ENCODE results near the gene DPYSL3. TPM values are rescaled to one million over a fixed set of nuclear protein-coding genes. Genes with fewer than 3 reads are reported as not detected.
"Not testable (repeated sequence)": the region's sequence is repeated elsewhere in the genome, so short reads cannot be mapped to it uniquely, and the experiment has no call there.

DPYSL3 gene
- polyA plus RNA-seq (ENCODE audit: insufficient read length in 3 of 3) = 10 to 100 TPM; 30.3 to 38.9 (median 30.4) TPM
- long read RNA-seq, donor 1, full-length matches to known transcripts = 7 of 7 reads
- long read RNA-seq, donor 1, partial matches to known transcripts = 0 of 7 reads
- long read RNA-seq, donor 1, other reads (novel, unspliced or antisense) = 0 of 7 reads
- long read RNA-seq, donor 2, full-length matches to known transcripts = 3 of 3 reads
- long read RNA-seq, donor 2, partial matches to known transcripts = 0 of 3 reads
- long read RNA-seq, donor 2, other reads (novel, unspliced or antisense) = 0 of 3 reads
- long read RNA-seq, donor 3, full-length matches to known transcripts = 4 of 4 reads
- long read RNA-seq, donor 3, partial matches to known transcripts = 0 of 4 reads
- long read RNA-seq, donor 3, other reads (novel, unspliced or antisense) = 0 of 4 reads
- long read RNA-seq, donor 4, full-length matches to known transcripts = 4 of 4 reads
- long read RNA-seq, donor 4, partial matches to known transcripts = 0 of 4 reads
- long read RNA-seq, donor 4, other reads (novel, unspliced or antisense) = 0 of 4 reads
- long read RNA-seq, donor 5, full-length matches to known transcripts = 3 of 3 reads
- long read RNA-seq, donor 5, partial matches to known transcripts = 0 of 3 reads
- long read RNA-seq, donor 5, other reads (novel, unspliced or antisense) = 0 of 3 reads
- long read RNA-seq, donor 6, full-length matches to known transcripts = 1 of 1 reads
- long read RNA-seq, donor 6, partial matches to known transcripts = 0 of 1 reads
- long read RNA-seq, donor 6, other reads (novel, unspliced or antisense) = 0 of 1 reads
- long read RNA-seq, donor 7, full-length matches to known transcripts = 3 of 3 reads
- long read RNA-seq, donor 7, partial matches to known transcripts = 0 of 3 reads
- long read RNA-seq, donor 7, other reads (novel, unspliced or antisense) = 0 of 3 reads
- long read RNA-seq, donor 8, full-length matches to known transcripts = 13 of 18 reads
- long read RNA-seq, donor 8, partial matches to known transcripts = 5 of 18 reads
- long read RNA-seq, donor 8, other reads (novel, unspliced or antisense) = 0 of 18 reads
- long read RNA-seq, donor 9, full-length matches to known transcripts = 3 of 3 reads
- long read RNA-seq, donor 9, partial matches to known transcripts = 0 of 3 reads
- long read RNA-seq, donor 9, other reads (novel, unspliced or antisense) = 0 of 3 reads
- long read RNA-seq, donor 10, full-length matches to known transcripts = 1 of 1 reads
- long read RNA-seq, donor 10, partial matches to known transcripts = 0 of 1 reads
- long read RNA-seq, donor 10, other reads (novel, unspliced or antisense) = 0 of 1 reads
- long read RNA-seq, donor 11, full-length matches to known transcripts = 1 of 1 reads
- long read RNA-seq, donor 11, partial matches to known transcripts = 0 of 1 reads
- long read RNA-seq, donor 11, other reads (novel, unspliced or antisense) = 0 of 1 reads
- long read RNA-seq, donor 12, full-length matches to known transcripts = 4 of 4 reads
- long read RNA-seq, donor 12, partial matches to known transcripts = 0 of 4 reads
- long read RNA-seq, donor 12, other reads (novel, unspliced or antisense) = 0 of 4 reads
- long read RNA-seq, donor 13, full-length matches to known transcripts = 1 of 1 reads
- long read RNA-seq, donor 13, partial matches to known transcripts = 0 of 1 reads
- long read RNA-seq, donor 13, other reads (novel, unspliced or antisense) = 0 of 1 reads
- long read RNA-seq, donor 14, full-length matches to known transcripts = 3 of 3 reads
- long read RNA-seq, donor 14, partial matches to known transcripts = 0 of 3 reads
- long read RNA-seq, donor 14, other reads (novel, unspliced or antisense) = 0 of 3 reads
- long read RNA-seq, donor 15, full-length matches to known transcripts = 15 of 21 reads
- long read RNA-seq, donor 15, partial matches to known transcripts = 6 of 21 reads
- long read RNA-seq, donor 15, other reads (novel, unspliced or antisense) = 0 of 21 reads
- long read RNA-seq, donor 16, full-length matches to known transcripts = 2 of 2 reads
- long read RNA-seq, donor 16, partial matches to known transcripts = 0 of 2 reads
- long read RNA-seq, donor 16, other reads (novel, unspliced or antisense) = 0 of 2 reads

DNA sequence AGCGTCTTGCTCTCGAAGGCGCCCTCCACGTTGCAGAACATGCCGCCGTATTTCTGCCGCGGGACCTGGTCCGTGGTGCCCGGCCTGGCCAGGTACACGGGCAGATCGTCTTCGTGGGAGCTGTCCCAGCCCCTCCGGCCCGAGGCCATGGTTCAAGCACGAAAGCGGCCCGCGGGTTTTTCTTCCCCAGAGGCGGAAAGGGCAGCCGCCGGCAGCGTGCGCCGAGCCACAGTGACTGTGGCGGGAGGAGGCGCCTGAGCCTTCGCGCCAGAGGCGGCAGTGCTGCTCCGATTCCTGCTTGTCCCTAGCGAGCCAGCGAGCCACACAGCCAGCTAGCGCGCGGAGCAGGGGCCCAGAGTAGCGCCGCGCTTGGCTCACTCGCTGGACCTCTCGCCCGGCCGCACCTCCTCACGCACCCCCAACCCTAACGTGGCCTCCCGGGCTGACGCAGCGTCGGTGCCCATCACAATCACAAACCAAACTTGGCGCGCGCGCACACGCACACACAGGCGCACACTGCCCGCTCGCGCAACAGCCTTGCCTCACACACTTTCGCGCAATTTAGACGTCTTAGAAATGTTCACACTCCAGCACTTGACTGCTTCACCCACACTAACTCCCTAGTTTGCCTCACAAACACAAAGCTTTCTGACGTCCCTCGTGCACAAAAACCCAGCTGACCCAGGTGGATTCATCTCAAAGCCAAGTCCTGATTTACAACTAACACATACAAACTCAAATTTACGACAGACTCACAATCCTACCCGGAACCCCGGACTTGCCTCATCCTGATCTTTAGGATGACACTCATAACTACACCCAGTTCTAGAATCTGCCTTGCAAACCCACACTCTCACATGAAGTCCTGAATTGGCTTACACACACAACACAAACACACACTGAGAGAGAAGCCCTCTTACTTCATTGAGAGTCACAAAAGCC lies at the start of gene DPYSL3:
DPYSL3 (minus strand) TSS at position 359 of the 942 bp plus-strand sequence; CDS start at position 149, 210 bp downstream.
- DNase-seq = peak; percentile 52

DNA sequence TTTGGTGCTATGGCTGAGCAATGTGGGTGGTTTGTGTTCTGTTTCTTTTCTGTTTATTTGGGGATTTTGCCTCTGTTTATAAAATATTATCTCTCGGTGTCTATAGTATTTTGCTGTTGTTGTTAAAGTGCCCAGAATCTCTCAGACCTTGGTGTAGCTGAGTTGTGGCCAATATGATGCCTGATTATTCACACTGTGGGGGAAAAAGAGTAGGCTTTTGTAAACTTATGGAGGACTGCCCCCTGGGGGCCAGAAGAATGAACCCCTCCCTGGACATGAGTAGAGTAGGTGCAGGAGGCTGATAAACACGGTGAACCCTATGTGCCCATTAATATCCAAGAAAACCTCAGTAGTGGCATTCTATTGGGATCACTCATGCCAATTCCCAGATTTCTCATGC lies 49.0 kb upstream of the DPYSL3 start:
- peak; percentile 7 for DNase-seq

DNA sequence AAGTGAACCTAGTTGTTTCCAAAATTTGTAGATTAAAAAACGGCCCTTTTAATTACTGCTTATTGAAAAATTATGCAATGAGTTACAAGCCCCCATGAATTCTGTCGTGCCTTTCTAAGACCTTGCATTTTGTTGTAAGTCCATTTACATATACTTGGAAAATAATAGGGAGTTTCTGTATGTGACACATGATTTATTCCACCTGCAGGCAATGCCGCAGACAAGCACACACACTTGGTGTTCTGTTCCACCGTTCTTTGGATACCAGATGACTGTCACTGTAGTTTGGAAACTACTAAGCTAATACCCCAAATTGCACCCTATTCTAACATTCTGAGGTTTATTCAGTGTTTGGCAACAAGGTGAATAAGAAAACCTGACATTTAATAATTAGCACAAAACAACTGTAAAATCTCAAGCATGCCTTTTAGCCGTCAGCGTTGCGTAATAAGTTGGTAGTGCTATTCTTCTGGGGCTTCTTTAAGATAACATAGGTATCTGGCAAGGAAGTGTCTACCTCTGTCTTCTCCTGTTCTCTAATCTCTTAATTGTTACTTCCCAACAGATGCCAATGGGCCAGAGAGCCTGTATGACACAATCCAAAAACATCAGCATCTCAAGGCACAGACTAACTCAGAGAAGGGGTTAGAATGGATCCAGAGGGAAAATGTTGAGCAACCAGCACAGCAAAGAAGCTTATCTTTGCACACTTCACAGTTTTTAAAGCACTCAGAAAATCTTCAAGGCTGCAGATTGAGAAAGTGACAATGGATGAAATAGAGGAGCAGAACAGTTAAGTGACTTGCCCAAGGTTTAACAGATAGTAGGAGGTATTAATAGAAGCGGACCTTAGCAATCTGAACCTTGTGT lies 48.2 kb upstream of the DPYSL3 start:
- DNase-seq = no peak

DNA sequence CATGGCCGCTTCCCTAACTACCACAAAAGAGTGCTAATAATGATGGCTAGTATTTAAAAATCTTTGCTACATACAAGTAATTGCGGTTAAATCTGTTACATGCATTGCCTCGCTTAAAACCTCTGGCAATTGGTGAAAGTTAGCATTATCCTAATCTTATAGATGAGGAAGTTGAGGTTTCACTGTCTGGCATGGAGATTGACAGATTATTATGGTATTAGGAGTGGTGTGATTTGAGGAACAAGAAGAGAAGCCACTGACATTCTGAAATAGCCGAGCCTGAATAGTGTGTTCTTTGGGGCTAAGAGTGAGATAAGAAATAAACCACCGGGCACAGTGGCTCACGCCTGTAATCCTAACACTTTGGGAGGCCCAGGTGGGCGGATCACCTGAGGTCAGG lies 45.3 kb upstream of the DPYSL3 start:
- no peak for DNase-seq

DNA sequence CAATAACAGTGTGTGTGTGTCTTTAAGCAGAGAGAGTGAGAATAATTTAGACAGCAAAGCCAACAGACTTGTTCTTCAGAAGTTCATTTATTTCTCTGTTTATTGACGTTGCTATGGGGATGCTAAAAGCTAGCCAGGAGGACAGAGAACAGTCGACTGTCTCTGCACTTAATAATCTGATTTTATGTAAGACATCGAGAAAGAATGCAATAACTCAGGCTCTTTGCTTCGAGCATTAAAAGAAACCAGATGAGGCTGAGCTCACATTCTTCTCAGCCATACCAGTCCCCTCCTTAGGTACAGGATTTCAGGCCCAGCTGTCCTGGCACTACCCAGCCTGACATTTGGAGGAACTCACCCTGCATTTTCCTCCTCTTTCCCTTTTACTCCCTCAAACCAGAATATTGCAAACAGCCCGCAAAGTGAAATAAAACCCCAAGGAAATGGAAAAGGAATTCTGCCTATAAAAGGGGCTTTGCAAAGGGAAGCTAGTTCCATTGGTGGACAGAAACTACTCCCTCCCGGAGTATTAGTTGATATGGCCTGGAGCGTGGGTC lies 44.5 kb upstream of the DPYSL3 start:
- peak; percentile 72 for DNase-seq

DNA sequence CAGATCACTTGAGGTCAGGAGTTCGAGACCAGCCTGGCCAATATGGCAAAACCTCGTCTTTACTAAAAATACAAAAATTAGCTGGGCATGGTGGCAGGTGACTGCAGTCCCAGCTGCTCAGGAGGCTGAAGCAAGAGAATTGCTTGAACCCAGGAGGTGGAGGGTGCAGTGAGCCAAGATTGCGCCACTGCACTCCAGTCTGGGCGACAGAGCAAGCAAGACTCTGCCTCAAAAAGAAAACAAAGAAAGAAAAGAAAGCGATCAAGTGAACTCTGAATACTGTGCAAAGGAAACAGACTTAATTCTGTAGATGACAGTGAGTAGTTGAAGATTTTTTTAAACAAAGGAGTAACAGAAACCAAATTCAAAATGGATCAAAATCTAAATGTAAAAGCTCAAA lies 43.9 kb upstream of the DPYSL3 start:
- not testable (repeated sequence) for DNase-seq

DNA sequence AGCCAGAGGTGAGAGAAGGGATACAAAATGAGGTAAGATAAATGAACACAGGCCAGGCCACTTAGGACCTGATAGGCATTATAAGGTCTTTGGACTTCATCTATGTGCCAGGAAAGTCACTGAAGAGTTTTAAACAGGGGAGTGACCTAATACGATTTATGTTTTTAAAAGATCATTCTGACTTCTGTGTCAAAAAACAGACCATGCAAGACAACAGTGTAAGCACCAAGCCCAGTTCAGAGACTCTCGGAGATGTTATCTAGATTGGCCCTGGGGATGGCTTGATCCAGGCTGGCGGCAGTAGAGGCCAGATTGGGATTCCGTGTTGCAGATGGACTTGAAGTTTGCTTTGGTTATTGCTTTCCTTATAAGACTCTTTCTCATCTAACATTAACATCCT lies 43.0 kb upstream of the DPYSL3 start:
- DNase-seq = no peak

DNA sequence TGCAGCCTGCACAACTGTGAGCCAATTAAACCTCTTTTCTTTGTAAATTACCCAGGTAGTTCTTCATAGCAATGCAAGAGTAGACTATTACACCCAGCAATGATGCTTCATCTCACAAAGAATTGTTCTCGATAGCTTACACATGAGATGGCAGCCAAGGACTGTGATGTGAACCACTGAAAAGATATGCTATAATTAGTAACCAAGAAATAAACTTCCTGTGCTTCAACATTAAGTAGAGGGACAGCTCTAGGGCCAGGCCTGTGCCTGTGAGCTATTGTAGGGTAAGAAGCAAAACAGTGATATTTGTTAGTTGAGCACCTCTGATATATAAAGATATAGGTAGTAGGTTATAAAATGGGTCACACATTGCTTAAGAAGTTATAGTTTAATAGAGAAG lies 41.8 kb upstream of the DPYSL3 start:
- DNase-seq = no peak

DNA sequence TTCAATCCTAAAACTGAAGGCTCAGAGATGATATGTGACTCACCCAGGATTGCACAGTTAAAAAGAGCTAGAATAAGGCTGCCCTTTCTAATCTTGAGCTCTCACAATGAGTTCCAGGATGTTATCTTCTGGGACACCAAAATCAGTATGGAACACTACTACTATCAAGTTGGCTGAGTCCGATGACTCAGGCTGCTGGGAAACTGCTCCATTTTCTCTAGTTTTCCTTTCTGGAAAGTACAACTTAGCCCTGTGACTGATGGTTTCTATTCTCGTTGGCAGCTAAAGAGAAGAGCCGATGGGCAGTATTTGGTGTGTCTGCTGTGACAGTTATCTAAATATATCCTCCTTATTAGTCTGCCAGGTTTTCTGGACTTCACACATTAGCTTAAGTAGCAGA lies 37.9 kb upstream of the DPYSL3 start:
- DNase-seq = no peak

DNA sequence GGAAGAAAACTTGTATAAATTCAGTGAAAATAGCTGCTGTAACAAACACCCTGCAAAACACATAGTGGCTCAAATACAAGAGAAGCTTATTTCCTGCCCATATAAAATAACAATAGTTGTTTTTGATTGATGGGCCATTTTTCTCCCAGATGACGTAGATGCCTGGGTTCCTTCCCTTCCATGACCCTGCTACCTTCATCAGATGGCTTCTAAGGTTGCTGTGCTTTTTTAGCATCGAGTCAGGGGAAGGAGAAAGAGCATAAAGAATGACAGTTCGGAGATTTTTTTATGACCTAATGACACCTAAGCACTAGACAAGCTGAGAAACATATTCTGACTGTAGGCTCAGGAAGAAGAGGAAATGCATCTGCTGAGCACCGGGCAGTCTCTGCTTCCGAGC lies 34.7 kb upstream of the DPYSL3 start:
- DNase-seq = no peak

DNA sequence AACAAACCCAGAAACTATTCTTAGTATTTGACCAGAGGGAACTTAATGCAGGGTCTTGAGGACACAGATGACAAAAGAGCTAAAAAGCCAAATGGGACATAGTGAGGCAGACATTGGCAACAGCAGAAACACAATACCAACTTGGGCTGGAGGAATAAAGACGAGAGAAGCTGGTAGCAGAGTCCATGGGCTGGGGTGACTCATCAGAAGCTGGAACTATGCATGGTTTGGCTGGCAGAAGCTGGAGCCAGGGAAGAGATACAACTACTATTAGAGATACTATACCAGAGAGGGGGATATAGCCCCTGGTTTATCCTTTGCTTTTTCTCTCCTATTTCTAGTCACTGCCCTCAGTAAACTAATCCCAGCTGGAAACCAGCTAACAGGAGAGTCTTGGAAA lies 29.2 kb upstream of the DPYSL3 start:
- DNase-seq = no peak

DNA sequence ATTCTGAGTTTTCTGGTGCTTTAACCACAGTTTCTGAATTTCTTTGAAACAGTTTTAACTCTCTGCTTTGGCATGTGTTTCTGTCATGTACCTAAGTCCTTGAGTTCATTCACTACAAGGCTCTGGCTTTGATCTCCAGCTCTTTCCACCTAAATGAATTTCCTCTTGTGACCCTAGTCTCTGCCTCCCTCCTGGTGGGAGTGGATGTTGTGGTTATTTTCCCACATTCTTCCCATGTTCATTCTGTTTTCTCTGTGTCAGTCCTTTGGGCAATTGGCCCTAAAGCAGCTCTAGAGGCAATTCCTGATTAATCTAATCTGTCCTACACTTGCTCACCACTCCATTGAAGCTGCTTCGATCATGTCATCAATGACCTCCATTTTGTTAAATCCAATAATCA lies 28.4 kb upstream of the DPYSL3 start:
- DNase-seq = no peak

DNA sequence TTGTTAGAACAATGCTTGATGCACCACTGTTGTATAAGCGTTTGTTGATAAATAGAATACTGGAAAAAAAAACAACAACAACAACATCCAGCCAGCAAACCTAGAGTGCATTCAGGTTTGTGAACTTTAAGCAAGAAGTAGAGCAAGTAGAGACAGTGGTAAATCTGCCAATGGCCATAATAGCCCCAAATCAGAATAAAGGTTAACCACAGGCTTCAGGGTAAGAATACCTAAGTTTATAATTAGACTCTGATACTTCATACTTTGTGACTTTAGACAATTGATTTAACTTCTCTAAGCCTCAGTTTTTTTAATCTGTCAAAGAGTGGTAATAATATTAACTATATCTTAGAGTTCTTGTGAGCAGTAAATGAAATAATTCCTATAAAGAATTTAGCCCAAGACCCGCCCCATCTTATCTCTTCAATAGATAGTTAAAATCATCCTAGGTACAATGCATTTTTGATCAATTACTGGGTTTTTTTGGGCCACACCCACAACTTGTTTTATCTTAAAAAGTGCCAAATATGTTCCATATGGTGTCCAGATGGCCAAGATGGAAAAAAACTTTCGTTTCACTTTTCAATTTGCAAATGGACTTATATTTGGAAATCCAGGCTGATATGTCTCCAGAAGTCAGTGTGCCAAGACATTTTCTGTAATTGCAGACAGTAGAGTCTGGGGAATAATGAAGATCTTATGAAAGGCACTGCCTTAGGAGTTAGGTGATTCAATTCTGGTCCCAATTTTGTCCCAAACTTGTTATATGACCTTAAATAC lies 24.5 kb upstream of the DPYSL3 start:
- no peak for DNase-seq

DNA sequence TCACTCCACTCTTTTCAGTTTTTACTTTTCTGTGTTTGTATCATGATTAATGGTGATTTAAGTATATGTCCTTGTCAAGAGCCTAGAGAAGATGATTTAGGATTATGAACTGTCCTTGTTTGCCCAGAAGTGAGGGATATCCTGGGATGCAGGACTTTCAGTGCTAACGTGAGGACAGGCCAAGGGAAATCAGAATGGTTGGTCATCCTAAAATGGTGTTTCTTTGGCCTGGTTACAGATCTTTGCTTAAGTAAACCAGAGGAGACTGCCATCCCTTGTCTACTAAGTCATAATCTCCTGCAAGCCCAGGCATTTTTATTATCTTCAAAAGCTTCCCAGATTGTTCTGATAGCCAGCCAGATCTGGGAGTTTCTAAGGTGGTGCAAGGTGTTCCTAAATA lies 22.3 kb upstream of the DPYSL3 start:
- no peak for DNase-seq

DNA sequence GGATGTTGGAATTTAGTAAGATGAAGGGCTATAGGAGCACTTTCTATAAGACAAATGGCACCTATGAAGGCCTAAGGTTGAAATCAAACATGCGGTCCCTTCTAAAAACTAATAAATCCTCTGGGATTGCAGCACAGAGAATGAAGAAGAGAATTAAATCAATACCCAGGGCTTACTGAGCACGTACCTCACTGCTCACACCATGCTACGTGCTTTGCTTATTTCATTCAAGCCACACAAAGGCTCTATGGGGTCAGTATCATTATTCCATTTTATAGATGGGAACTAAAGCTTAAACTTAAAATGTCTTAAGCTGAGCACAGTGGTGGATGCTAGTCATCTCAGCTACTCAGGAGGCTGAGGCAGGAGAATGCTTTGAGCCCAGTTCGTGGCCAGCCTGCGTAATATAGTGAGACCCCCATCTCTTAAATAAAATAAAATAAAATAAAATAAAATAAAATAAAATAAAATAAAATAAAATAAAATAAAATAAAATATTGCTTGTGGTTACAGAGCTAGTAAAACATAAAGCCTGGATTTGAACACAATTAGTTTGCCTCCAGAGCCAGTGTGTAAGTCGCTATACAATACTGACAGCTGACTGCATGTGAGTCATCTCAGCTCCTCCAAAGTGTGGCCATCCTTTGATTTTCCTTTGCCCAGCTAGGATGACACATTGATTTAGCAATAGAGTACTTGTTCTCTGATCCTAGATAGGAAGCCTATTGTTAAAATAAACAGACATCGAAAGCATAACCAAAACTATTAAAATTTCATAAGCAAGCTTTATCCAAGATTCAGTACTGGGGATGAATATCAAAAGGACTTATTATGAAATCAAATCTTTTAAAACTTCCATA lies 20.9 kb upstream of the DPYSL3 start:
- DNase-seq = no peak

DNA sequence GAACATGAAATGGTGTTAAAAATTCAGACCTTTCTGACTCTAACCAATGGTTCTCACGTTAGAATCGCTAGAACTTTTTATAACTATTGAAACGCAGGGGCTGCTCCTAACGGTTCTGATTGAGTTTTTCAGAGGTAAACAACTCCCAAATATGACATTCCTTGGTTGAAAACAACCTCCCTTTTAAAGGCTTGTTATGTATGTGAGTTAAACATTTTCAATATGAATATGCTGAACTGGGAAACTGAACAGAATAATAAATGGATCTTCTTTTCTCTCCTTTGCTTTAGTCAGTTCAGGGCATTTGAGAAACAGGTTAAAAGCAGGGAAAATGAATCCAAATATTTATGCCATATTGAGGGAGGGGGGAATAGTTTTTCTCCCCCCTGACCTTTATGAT lies 13.2 kb upstream of the DPYSL3 start:
- DNase-seq = no peak
